HEK293T (cell line): ENCODE data around the gene RPS2.

Experiments used
- ARNT ChIP-seq: fragments of 450-650 bp; IDR thresholded peaks from 2 replicates; pipeline ENCODE4 v1.6.1; 2017; ENCODE audit warnings: mild to moderate bottlenecking
- BHLHE40 ChIP-seq: fragments of 450-650 bp; IDR thresholded peaks from 2 replicates; pipeline ENCODE4 v1.6.1; 2016; ENCODE audit warnings: mild to moderate bottlenecking, moderate library complexity, borderline replicate concordance
- CTBP1 ChIP-seq: fragments of 450-650 bp; IDR thresholded peaks from 2 replicates; pipeline ENCODE4 v1.6.1; 2016; ENCODE audit warnings: borderline replicate concordance
- ELF4 ChIP-seq: fragments of 450-650 bp; IDR thresholded peaks from 2 replicates; pipeline ENCODE4 v1.6.1; 2017; ENCODE audit warnings: antibody characterized with exemption
- FOXA1 ChIP-seq: fragments of 450-650 bp; IDR thresholded peaks from 2 replicates; pipeline ENCODE4 v1.6.1; 2016; ENCODE audit warnings: mild to moderate bottlenecking
- FOXK2 ChIP-seq: fragments of 450-650 bp; IDR thresholded peaks from 2 replicates; pipeline ENCODE4 v1.6.1; 2016; ENCODE audit warnings: mild to moderate bottlenecking
- FOXM1 ChIP-seq: fragments of 450-650 bp; IDR thresholded peaks from 2 replicates; pipeline ENCODE4 v1.6.1; 2017; ENCODE audit warnings: mild to moderate bottlenecking, borderline replicate concordance
- PKNOX1 ChIP-seq: fragments of 450-650 bp; IDR thresholded peaks from 2 replicates; pipeline ENCODE4 v1.6.1; 2016
- SP1 ChIP-seq: fragments of 450-650 bp; IDR thresholded peaks from 2 replicates; pipeline ENCODE4 v1.6.1; 2017
- ZNF384 ChIP-seq: fragments of 450-650 bp; IDR thresholded peaks from 2 replicates; pipeline ENCODE4 v1.6.1; 2016

GRCh38 chr16:1976951-1977874 is 12.6 kb upstream of the RPS2 start:
- no peak for TF ChIP-seq PKNOX1
- TF ChIP-seq CTBP1: no peak
- no peak for TF ChIP-seq BHLHE40
- TF ChIP-seq FOXK2: no peak
- no peak for TF ChIP-seq FOXM1
- no peak for TF ChIP-seq ARNT
- TF ChIP-seq ZNF384: no peak
- TF ChIP-seq FOXA1: no peak
- TF ChIP-seq ELF4: no peak
- no peak for TF ChIP-seq SP1
